MM.1S (cell line): ENCODE measurements around the gene ADAMTS1.

ENCODE experiments used
- CTCF ChIP-seq: fragments of 300-600 bp; sonication (generic); IDR thresholded peaks from 2 replicates; pipeline ENCODE4 v1.5.1; 2016; ENCODE audit warnings: antibody characterized with exemption, low read length, mixed read lengths
- EZH2 ChIP-seq: fragments of 300-600 bp; sonication (generic); optimal IDR thresholded peaks from 2 replicates; pipeline ENCODE3; 2017; ENCODE audit warnings: low read depth, mild to moderate bottlenecking, antibody characterized with exemption, low read length, mixed read lengths
- EZH2phosphoT487 ChIP-seq: fragments of 300-600 bp; sonication (generic); IDR thresholded peaks from 2 replicates; pipeline ENCODE4 v1.6.1; 2018; ENCODE audit warnings: antibody characterized with exemption, low read length

GRCh38 chr21:26877018-26877417 is 31.8 kb upstream of the ADAMTS1 start:
- TF ChIP-seq CTCF (no peak), EZH2 (no peak), EZH2phosphoT487 (no peak)
